Peyer's patch (tissue), 4 donors: ENCODE measurements around the gene CCT7. TPM values are rescaled to one million over a fixed set of nuclear protein-coding genes. Genes with fewer than 3 reads are reported as not detected.

Source experiments
- DNase-seq, 3 donors: peaks; one replicate each; pipeline ENCODE4 v3.0.0-alpha.2; 2017 to 2019
- H3K27ac ChIP-seq, 4 donors: fragments of 200-600 bp; sonication (generic); one replicate each; pipeline ENCODE4 v1.5.1; 2016 to 2019
- H3K27me3 ChIP-seq, 2 donors: fragments of 200-600 bp; sonication (generic); one replicate each; pipeline ENCODE4 v1.5.1; 2019
- H3K36me3 ChIP-seq, 3 donors: fragments of 200-600 bp; sonication (generic); one replicate each; pipeline ENCODE4 v1.5.1; 2016 to 2019
- H3K4me1 ChIP-seq, 4 donors: fragments of 200-600 bp; sonication (generic); one replicate each; pipeline ENCODE4 v1.5.1; 2016 to 2019
- H3K4me3 ChIP-seq, 4 donors: fragments of 200-600 bp; sonication (generic); 1 replicate in 3 of 4; 2 replicates in 1 of 4; pipeline ENCODE4 v1.5.1; 2016 to 2019; ENCODE audit warnings: mild to moderate bottlenecking in 1 of 4
- H3K9me3 ChIP-seq, 4 donors: fragments of 200-600 bp; sonication (generic); one replicate each; pipeline ENCODE4 v1.5.1; 2016 to 2019; ENCODE audit warnings: mild to moderate bottlenecking in 1 of 4
- POLR2A ChIP-seq, 2 donors: fragments of 450-650 bp; IDR thresholded peaks; one replicate each; pipeline ENCODE4 v1.5.1; 2017; ENCODE audit warnings: antibody characterized with exemption in 2 of 2, mild to moderate bottlenecking in 2 of 2, moderate library complexity in 2 of 2
- total RNA-seq, 4 donors: library from RNA; depleted of rRNA; stranded (reverse); fragments of >200 nt; gene quantifications; one replicate each; pipeline ENCODE4 v1.1.0, GENCODE V29; 2016
- TF ChIP-seq, protein P1 (sequence below), 6 experiments: fragments of 450-650 bp in 4 of 6; fragments of 200-600 bp in 2 of 6; sonication (generic) in 1 of 6; IDR thresholded peaks; one replicate each; pipeline ENCODE4 v1.5.1; 2017 to 2019; ENCODE audit warnings: antibody characterized with exemption in 6 of 6, mild to moderate bottlenecking in 3 of 6, moderate library complexity in 1 of 6

Gene CCT7
- total RNA-seq, 4 donors from 2014 or later, result 83.5 to 131 (median 95.6) TPM

DNA sequence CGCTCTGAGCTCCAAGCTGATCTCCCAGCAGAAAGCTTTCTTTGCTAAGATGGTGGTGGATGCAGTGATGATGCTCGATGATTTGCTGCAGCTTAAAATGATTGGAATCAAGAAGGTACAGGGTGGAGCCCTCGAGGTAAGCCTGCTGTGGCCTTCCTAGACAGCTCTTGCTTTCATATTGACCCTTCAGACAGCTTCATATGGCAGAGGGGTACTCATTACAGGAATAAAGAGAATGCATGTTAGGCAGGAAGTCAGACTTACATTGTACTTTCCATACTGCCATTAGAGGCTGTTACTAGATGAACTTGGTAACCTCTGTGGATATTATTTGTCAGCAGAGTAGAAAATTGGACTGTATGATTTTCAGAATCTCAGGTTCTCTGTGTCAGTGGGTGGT lies 10.5 kb downstream of the CCT7 start:
- no peak for TF ChIP-seq POLR2A (IDR thresholded peaks at IDR 0.05)
- TF ChIP-seq, protein P1, sequence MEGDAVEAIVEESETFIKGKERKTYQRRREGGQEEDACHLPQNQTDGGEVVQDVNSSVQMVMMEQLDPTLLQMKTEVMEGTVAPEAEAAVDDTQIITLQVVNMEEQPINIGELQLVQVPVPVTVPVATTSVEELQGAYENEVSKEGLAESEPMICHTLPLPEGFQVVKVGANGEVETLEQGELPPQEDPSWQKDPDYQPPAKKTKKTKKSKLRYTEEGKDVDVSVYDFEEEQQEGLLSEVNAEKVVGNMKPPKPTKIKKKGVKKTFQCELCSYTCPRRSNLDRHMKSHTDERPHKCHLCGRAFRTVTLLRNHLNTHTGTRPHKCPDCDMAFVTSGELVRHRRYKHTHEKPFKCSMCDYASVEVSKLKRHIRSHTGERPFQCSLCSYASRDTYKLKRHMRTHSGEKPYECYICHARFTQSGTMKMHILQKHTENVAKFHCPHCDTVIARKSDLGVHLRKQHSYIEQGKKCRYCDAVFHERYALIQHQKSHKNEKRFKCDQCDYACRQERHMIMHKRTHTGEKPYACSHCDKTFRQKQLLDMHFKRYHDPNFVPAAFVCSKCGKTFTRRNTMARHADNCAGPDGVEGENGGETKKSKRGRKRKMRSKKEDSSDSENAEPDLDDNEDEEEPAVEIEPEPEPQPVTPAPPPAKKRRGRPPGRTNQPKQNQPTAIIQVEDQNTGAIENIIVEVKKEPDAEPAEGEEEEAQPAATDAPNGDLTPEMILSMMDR (IDR thresholded peaks at IDR 0.05), result no peak
- H3K4me1 ChIP-seq, result no peaks in the 10 kb centered on the region
- H3K27ac ChIP-seq, result no peak overlapping the region
- DNase-seq, result no peak
- no peak overlapping the region for H3K4me3 ChIP-seq
- H3K36me3 ChIP-seq, result peaks cover 3 to 87% (median 3%) of the 10 kb centered on the region in 3 donors
- H3K9me3 ChIP-seq, result no peaks in the 10 kb centered on the region
- no peaks in the 10 kb centered on the region for H3K27me3 ChIP-seq

DNA sequence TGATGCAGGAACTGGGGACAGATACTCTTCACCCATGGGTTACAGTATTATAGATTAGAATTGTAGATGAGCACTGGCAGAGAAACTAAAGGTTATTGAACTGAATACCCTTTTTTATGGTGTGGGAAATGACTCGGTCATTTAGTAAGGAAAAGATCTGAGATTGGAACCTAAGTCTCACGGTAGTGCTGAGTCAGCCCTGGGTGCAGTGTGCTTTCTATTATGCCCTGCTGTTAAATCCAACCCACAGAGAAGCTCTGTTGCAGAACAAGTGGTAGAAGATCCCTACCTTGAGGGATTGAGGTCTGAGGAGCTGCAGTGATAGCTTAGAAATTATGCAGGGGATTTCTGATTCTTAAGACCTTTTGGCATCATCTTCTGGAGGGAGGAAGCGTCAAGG lies 12.7 kb downstream of the CCT7 start:
- H3K4me3 ChIP-seq, result no peak overlapping the region
- peaks cover 3 to 98% (median 3%) of the 10 kb centered on the region in 3 donors for H3K36me3 ChIP-seq
- H3K27me3 ChIP-seq, result no peaks in the 10 kb centered on the region
- TF ChIP-seq, protein P1 (IDR thresholded peaks at IDR 0.05), result no peak
- TF ChIP-seq POLR2A (IDR thresholded peaks at IDR 0.05), result no peak
- H3K27ac ChIP-seq, result no peak overlapping the region
- H3K4me1 ChIP-seq, result no peaks in the 10 kb centered on the region
- DNase-seq, result no peak
- H3K9me3 ChIP-seq, result no peaks in the 10 kb centered on the region

DNA sequence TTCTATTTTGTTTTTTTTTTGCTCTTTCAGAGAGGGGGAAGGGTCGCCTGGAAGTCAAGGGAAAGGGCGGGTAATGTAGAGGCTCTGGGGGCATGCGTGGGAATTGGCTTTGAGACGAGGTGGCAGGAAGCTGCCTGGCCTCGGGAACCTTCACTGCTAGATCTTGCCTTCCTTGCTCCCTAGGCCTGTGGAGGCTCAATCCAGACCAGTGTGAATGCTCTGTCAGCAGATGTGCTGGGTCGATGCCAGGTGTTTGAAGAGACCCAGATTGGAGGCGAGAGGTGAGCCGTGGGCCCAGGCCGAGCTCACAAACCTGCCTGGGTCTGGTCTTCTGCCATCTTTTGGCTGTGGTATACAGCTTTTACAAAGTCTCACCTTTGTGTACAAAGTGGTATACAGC lies 15.5 kb downstream of the CCT7 start:
- TF ChIP-seq, protein P1 (IDR thresholded peaks at IDR 0.05), result no peak
- Histone ChIP-seq H3K4me3 (no peak overlapping the region), H3K27ac (no peak overlapping the region), H3K36me3 (peaks cover 0 to 100% (median 0%) of the 10 kb centered on the region in 3 donors), H3K27me3 (no peaks in the 10 kb centered on the region), H3K9me3 (no peaks in the 10 kb centered on the region), H3K4me1 (no peaks in the 10 kb centered on the region)
- no peak for DNase-seq

DNA sequence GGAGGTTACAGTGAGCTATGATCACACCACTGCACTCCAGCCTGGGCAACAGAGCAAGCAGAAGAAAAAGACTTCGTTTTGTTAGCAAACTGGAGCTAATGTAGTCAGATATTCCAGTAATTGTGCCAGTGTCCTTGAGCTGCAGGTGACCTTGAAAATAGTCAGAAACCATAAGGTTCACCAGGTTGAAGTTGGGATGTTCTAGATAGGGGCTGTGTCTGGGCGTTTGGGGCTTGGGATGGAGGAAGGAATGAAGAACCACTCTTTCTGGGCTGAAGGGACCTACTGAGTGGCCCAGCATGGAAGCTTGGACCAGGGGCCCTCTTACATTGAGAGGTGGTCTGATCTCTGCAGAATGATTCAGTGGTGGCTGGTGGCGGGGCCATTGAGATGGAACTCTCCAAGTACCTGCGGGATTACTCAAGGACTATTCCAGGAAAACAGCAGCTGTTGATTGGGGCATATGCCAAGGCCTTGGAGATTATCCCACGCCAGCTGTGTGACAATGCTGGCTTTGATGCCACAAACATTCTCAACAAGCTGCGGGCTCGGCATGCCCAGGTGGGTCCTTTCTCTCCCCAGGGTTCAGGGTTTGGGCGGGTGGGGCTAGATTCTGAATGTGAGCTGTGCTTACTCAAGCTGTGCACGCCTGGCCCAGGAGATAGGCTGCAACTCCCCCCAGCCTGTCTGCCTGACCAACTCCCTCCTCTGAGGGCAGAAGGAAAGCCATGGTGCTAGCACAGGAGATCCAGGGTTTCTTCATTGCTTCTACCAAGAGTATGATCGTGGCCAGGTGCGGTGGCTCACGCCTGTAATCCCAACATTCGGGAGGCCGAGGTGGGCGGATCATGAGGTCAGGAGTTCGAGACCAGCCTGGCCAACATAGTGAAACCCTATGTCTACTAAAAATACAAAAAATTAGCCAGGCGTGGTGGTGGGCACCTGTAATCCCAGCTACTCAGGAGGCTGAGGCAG lies 17.1 kb downstream of the CCT7 start:
- DNase-seq, result no peak
- no peaks in the 10 kb centered on the region for H3K4me1 ChIP-seq
- H3K4me3 ChIP-seq, result no peak overlapping the region
- TF ChIP-seq, protein P1 (IDR thresholded peaks at IDR 0.05), result no peak
- TF ChIP-seq POLR2A (IDR thresholded peaks at IDR 0.05), result no peak
- H3K27me3 ChIP-seq, result no peaks in the 10 kb centered on the region
- H3K27ac ChIP-seq, result no peak overlapping the region
- peaks cover 0 to 87% (median 0%) of the 10 kb centered on the region in 3 donors for H3K36me3 ChIP-seq
- H3K9me3 ChIP-seq, result no peaks in the 10 kb centered on the region

DNA sequence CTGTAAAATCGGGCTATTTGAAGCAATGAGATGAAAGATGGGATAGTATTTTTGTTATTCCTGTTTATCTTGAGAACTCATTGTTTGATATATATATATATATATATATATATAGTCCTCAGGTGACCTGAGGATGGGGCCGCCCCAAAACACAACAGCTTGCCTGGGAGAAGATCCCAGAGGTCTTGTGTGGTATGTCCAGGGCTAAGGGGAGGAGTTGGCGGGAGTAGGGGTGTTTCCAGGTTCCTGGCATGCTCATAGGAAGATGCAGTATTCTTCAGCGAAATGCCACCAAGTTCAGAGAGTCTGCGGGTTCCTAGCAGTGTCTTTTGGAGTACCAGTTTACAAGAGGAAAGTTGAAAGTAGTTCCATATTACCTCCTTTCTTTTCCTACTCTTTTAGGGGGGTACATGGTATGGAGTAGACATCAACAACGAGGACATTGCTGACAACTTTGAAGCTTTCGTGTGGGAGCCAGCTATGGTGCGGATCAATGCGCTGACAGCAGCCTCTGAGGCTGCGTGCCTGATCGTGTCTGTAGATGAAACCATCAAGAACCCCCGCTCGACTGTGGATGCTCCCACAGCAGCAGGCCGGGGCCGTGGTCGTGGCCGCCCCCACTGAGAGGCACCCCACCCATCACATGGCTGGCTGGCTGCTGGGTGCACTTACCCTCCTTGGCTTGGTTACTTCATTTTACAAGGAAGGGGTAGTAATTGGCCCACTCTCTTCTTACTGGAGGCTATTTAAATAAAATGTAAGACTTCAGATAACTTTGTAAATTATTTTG lies 18.3 kb downstream of the CCT7 start:
- H3K36me3 ChIP-seq, result peaks cover 0 to 74% (median 0%) of the 10 kb centered on the region in 3 donors

More for the DNA sequence above, 18.3 kb downstream of the CCT7 start:
- Histone ChIP-seq H3K27ac (no peak overlapping the region), H3K4me1 (no peaks in the 10 kb centered on the region), H3K27me3 (no peaks in the 10 kb centered on the region), H3K9me3 (no peaks in the 10 kb centered on the region), H3K4me3 (no peak overlapping the region)
- TF ChIP-seq, protein P1 (IDR thresholded peaks at IDR 0.05), result no peak
- TF ChIP-seq POLR2A (IDR thresholded peaks at IDR 0.05), result no peak
- no peak for DNase-seq
